ENCODE measurements around the gene KLK1. TPM values are rescaled to one million over a fixed set of nuclear protein-coding genes. Genes with fewer than 3 reads are reported as not detected.

Gene KLK1
- under 1 TPM; 0.65 to 0.83 TPM for total RNA-seq

- ATAC-seq (no peak), DNase-seq (no peak)
- ChIA-PET CTCF (no interaction called here), POLR2A (interaction anchor here (0.7 to 1.1 kb wide), 3 partner anchors 26 to 29 kb away, joined by 3 to 4 read pairs (median 3); no protein-coding TSS in a partner anchor)
- Mint-ChIP-seq H3K4me1 (ENCODE audit: low read depth) (peaks cover 20% of the 10 kb centered on the region), H3K9me3 (no peaks in the 10 kb centered on the region), H3K36me3 (ENCODE audit: low read depth) (no peaks in the 10 kb centered on the region), H3K27me3 (peaks cover 53% of the 10 kb centered on the region), H3K27ac (no peak within 1 kb of the TSS), H3K4me3 (no peak within 1 kb of the TSS)
- no peak for TF ChIP-seq CTCF (IDR thresholded peaks at IDR 0.05)
- intact Hi-C loops (cut with micrococcal nuclease), result no loop called here
These were observed at the start of gene KLK1 for GRCh38 chr19:50823389-50824042. Gene KLK1 (minus strand): TSS chr19:50823787. CDS start chr19:50823748, 39 bp downstream.

- ATAC-seq (no peak), DNase-seq (no peak)
- peaks cover 15% of the 10 kb centered on the region for H3K27me3 Mint-ChIP-seq
- ChIA-PET POLR2A (no interaction called here), CTCF (no interaction called here)
- intact Hi-C loops (cut with micrococcal nuclease), result no loop called here
- H3K4me1 Mint-ChIP-seq (ENCODE audit: low read depth), result no peaks in the 10 kb centered on the region
- no peak for TF ChIP-seq CTCF (IDR thresholded peaks at IDR 0.05)
- H3K9me3 Mint-ChIP-seq, result no peaks in the 10 kb centered on the region
- no peak within 1 kb of the TSS for H3K4me3 Mint-ChIP-seq
- H3K36me3 Mint-ChIP-seq (ENCODE audit: low read depth), result no peaks in the 10 kb centered on the region
- no peak within 1 kb of the TSS for H3K27ac Mint-ChIP-seq
These were observed 49.5 kb upstream of the KLK1 start, which contains the start of gene KLK2 for GRCh38 chr19:50873056-50873455. Gene KLK2 (plus strand): TSS chr19:50873439. CDS start chr19:50873474, 35 bp downstream.

- H3K4me3 Mint-ChIP-seq, result no peak overlapping the region
- intact Hi-C loops (cut with micrococcal nuclease), result no loop called here
- TF ChIP-seq CTCF (IDR thresholded peaks at IDR 0.05), result no peak
- no peaks in the 10 kb centered on the region for H3K4me1 Mint-ChIP-seq (ENCODE audit: low read depth)
- no peak overlapping the region for H3K27ac Mint-ChIP-seq
- no peaks in the 10 kb centered on the region for H3K36me3 Mint-ChIP-seq (ENCODE audit: low read depth)
- ATAC-seq (peak; percentile 71), DNase-seq (peak; percentile 61)
- ChIA-PET POLR2A (no interaction called here), CTCF (interaction anchor here (1.2 kb wide), 1 partner anchor 298 kb away, joined by 3 read pairs; no protein-coding TSS in a partner anchor)
- H3K27me3 Mint-ChIP-seq, result peaks cover 26% of the 10 kb centered on the region
- H3K9me3 Mint-ChIP-seq, result no peaks in the 10 kb centered on the region
These were observed 47.0 kb upstream of the KLK1 start for GRCh38 chr19:50870417-50871089.

GRCh38 chr19:50869479-50869878, 45.9 kb upstream of the KLK1 start:
- no peak overlapping the region for H3K4me3 Mint-ChIP-seq
- ChIA-PET POLR2A (no interaction called here), CTCF (interaction anchor here (1.4 kb wide), 1 partner anchor 332 kb away, joined by 4 read pairs; no protein-coding TSS in a partner anchor)
- H3K27me3 Mint-ChIP-seq, result peaks cover 26% of the 10 kb centered on the region
- intact Hi-C loops (cut with micrococcal nuclease), result no loop called here
- no peaks in the 10 kb centered on the region for H3K4me1 Mint-ChIP-seq (ENCODE audit: low read depth)
- no peak for TF ChIP-seq CTCF (IDR thresholded peaks at IDR 0.05)
- H3K27ac Mint-ChIP-seq, result no peak overlapping the region
- ATAC-seq, result no peak
- no peaks in the 10 kb centered on the region for H3K36me3 Mint-ChIP-seq (ENCODE audit: low read depth)
- no peak for DNase-seq
- no peaks in the 10 kb centered on the region for H3K9me3 Mint-ChIP-seq
